KMS-11 (cell line): ENCODE results near the gene NECAB2.

Experiments used
- H2AFZ ChIP-seq: fragments of 200-600 bp; sonication (generic); 2 replicates; pipeline ENCODE4 v1.6.1; 2016; ENCODE audit warnings: antibody characterized with exemption, mixed run types, low read depth
- H3K27ac ChIP-seq: fragments of 200-600 bp; sonication (generic); 2 replicates; pipeline ENCODE4 v1.6.1; 2016; ENCODE audit warnings: mild to moderate bottlenecking, mixed run types
- H3K27me3 ChIP-seq: fragments of 200-600 bp; sonication (generic); 2 replicates; pipeline ENCODE4 v1.6.1; 2017; ENCODE audit warnings: mild to moderate bottlenecking, low read depth, mixed run types, moderate library complexity; ENCODE audit not compliant: insufficient read depth
- H3K36me3 ChIP-seq: fragments of 200-600 bp; sonication (generic); 2 replicates; pipeline ENCODE4 v1.6.1; 2017; ENCODE audit warnings: mild to moderate bottlenecking, mixed run types; ENCODE audit not compliant: insufficient read depth
- H3K4me1 ChIP-seq: fragments of 200-600 bp; sonication (generic); 2 replicates; pipeline ENCODE4 v1.6.1; 2016; ENCODE audit warnings: mild to moderate bottlenecking, low read depth, mixed run types; ENCODE audit not compliant: poor library complexity, severe bottlenecking
- H3K4me2 ChIP-seq: fragments of 200-600 bp; sonication (generic); 2 replicates; pipeline ENCODE4 v1.7.0; 2016; ENCODE audit warnings: mild to moderate bottlenecking, mixed run types
- H3K4me3 ChIP-seq: fragments of 200-600 bp; sonication (generic); IDR thresholded peaks from 2 replicates; pipeline ENCODE4 v1.6.1; 2017; ENCODE audit warnings: low read depth, low read length, mixed read lengths; ENCODE audit not compliant: insufficient read depth
- H3K79me2 ChIP-seq: fragments of 200-600 bp; sonication (generic); 2 replicates; pipeline ENCODE4 v1.6.1; 2016; ENCODE audit warnings: low read depth, mixed run types; ENCODE audit not compliant: insufficient read depth
- H3K9ac ChIP-seq: fragments of 200-600 bp; sonication (generic); 2 replicates; pipeline ENCODE4 v1.6.1; 2016; ENCODE audit warnings: mild to moderate bottlenecking, mixed run types
- H4K20me1 ChIP-seq: fragments of 200-600 bp; sonication (generic); 2 replicates; pipeline ENCODE4 v1.6.1; 2016; ENCODE audit warnings: mild to moderate bottlenecking, mixed run types; ENCODE audit not compliant: insufficient read depth
- TF ChIP-seq, protein P1 (sequence below): fragments of 200-600 bp; sonication (generic); conservative IDR thresholded peaks from 2 replicates; pipeline ENCODE4 v1.6.1; 2017; ENCODE audit warnings: low read depth, mild to moderate bottlenecking, antibody characterized with exemption, low read length, moderate library complexity, mixed read lengths

The NECAB2 gene

DNA sequence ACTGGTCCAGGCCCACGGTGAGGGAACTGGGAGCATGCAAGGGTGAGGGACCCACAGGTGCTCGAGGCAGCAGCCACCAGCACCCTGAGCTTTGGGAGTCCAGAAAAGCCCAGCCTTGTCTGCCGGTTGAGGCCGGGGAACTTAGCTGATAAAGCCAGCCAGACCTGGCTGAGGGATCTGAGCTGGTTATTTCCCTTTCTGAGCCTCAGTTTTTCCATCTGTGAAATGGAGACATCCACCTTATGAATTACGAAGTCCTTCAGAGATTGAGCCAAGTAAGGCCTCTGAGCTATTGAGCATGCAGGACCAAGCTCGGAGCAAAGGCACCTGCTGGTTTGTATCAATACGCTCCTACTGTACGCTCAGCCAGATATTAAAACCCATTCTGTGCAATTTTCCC is 13.8 kb downstream of the NECAB2 start:
- TF ChIP-seq, protein P1, sequence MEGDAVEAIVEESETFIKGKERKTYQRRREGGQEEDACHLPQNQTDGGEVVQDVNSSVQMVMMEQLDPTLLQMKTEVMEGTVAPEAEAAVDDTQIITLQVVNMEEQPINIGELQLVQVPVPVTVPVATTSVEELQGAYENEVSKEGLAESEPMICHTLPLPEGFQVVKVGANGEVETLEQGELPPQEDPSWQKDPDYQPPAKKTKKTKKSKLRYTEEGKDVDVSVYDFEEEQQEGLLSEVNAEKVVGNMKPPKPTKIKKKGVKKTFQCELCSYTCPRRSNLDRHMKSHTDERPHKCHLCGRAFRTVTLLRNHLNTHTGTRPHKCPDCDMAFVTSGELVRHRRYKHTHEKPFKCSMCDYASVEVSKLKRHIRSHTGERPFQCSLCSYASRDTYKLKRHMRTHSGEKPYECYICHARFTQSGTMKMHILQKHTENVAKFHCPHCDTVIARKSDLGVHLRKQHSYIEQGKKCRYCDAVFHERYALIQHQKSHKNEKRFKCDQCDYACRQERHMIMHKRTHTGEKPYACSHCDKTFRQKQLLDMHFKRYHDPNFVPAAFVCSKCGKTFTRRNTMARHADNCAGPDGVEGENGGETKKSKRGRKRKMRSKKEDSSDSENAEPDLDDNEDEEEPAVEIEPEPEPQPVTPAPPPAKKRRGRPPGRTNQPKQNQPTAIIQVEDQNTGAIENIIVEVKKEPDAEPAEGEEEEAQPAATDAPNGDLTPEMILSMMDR = no peak
- no peak overlapping the region for H2AFZ ChIP-seq
- H3K36me3 ChIP-seq = no peaks in the 10 kb centered on the region
- H3K27ac ChIP-seq = no peak overlapping the region
- no peaks in the 10 kb centered on the region for H3K4me1 ChIP-seq
- no peak overlapping the region for H3K4me3 ChIP-seq
- no peaks in the 10 kb centered on the region for H4K20me1 ChIP-seq
- no peak overlapping the region for H3K9ac ChIP-seq
- no peak overlapping the region for H3K4me2 ChIP-seq
- H3K79me2 ChIP-seq = no peaks in the 10 kb centered on the region
- no peaks in the 10 kb centered on the region; the same call in 1 of the 2 replicates for H3K27me3 ChIP-seq

GRCh38 chr16:83983491-83983890 is 15.4 kb downstream of the NECAB2 start:
- Histone ChIP-seq H4K20me1 (no peaks in the 10 kb centered on the region), H3K4me3 (no peak overlapping the region), H3K79me2 (no peaks in the 10 kb centered on the region), H3K27ac (no peak overlapping the region), H3K27me3 (no peaks in the 10 kb centered on the region; the same call in 1 of the 2 replicates), H3K4me2 (no peak overlapping the region), H3K9ac (no peak overlapping the region), H2AFZ (no peak overlapping the region), H3K36me3 (no peaks in the 10 kb centered on the region), H3K4me1 (no peaks in the 10 kb centered on the region)
- TF ChIP-seq, protein P1 = no peak

- Histone ChIP-seq H3K36me3 (no peaks in the 10 kb centered on the region), H3K79me2 (no peaks in the 10 kb centered on the region), H3K9ac (no peak overlapping the region), H2AFZ (no peak overlapping the region), H3K4me3 (no peak overlapping the region), H3K4me1 (no peaks in the 10 kb centered on the region), H3K27ac (no peak overlapping the region), H3K4me2 (no peak overlapping the region), H3K27me3 (peaks cover 3% of the 10 kb centered on the region; the same call in 1 of the 2 replicates), H4K20me1 (no peaks in the 10 kb centered on the region)
- TF ChIP-seq, protein P1 = no peak
These were observed 21.3 kb downstream of the NECAB2 start for GRCh38 chr16:83989300-83989699.

GRCh38 chr16:83990492-83990891 is 22.4 kb downstream of the NECAB2 start:
- no peaks in the 10 kb centered on the region for H3K79me2 ChIP-seq
- TF ChIP-seq, protein P1 = no peak
- no peak overlapping the region for H3K4me3 ChIP-seq
- no peaks in the 10 kb centered on the region for H3K4me1 ChIP-seq
- no peaks in the 10 kb centered on the region for H3K36me3 ChIP-seq
- no peak overlapping the region for H2AFZ ChIP-seq
- peaks cover 14% of the 10 kb centered on the region; the same call in 1 of the 2 replicates for H3K27me3 ChIP-seq
- H4K20me1 ChIP-seq = no peaks in the 10 kb centered on the region
- H3K9ac ChIP-seq = no peak overlapping the region
- H3K27ac ChIP-seq = no peak overlapping the region
- H3K4me2 ChIP-seq = no peak overlapping the region
